Breast epithelium (tissue), 4 donors: ENCODE data around the gene EFCAB8. TPM values are rescaled to one million over a fixed set of nuclear protein-coding genes. Genes with fewer than 3 reads are reported as not detected.
A peak's percentile ranks its signal among the peaks of the same experiment; 100 is the strongest.

Experiments used
- DNase-seq, 2 donors: peaks; one replicate each; pipeline ENCODE4 v3.0.0-alpha.2; 2019; ENCODE audit warnings: low spot score in 2 of 2
- H3K27ac ChIP-seq, 2 donors: fragments of 200-600 bp; sonication (generic) in 1 of 2; one replicate each; pipeline ENCODE4 v1.5.1; 2016 to 2019; ENCODE audit warnings: mild to moderate bottlenecking in 1 of 2
- H3K27me3 ChIP-seq, 2 donors: fragments of 200-600 bp; sonication (generic) in 1 of 2; one replicate each; pipeline versions ENCODE4 v1.5.1 to v1.6.0; 2017 to 2019; ENCODE audit warnings: control low read depth in 1 of 2, mild to moderate bottlenecking in 1 of 2
- H3K36me3 ChIP-seq: fragments of 200-600 bp; one replicate; pipeline ENCODE4 v1.5.1; 2019
- H3K4me1 ChIP-seq, 2 donors: fragments of 200-600 bp; sonication (generic); one replicate each; pipeline ENCODE4 v1.5.1; 2016 to 2019; ENCODE audit warnings: control low read depth in 1 of 2
- H3K4me3 ChIP-seq, 3 donors: fragments of 200-600 bp; sonication (generic); 1 replicate in 2 of 3; 2 replicates in 1 of 3; pipeline ENCODE4 v1.5.1; 2016 to 2019; ENCODE audit warnings: mild to moderate bottlenecking in 3 of 3, moderate library complexity in 2 of 3
- H3K9me3 ChIP-seq, 2 donors: fragments of 200-600 bp; sonication (generic) in 1 of 2; one replicate each; pipeline ENCODE4 v1.5.1; 2016 to 2019; ENCODE audit warnings: control low read depth in 1 of 2
- CTCF ChIP-seq, 3 donors: fragments of 450-650 bp; IDR thresholded peaks; one replicate each; pipeline ENCODE4 v1.5.1; 2016 to 2017; ENCODE audit warnings: antibody characterized with exemption in 3 of 3, mild to moderate bottlenecking in 3 of 3, moderate library complexity in 3 of 3
- POLR2A ChIP-seq: fragments of 450-650 bp; IDR thresholded peaks from one replicate; pipeline ENCODE4 v1.6.1; 2016; ENCODE audit warnings: antibody characterized with exemption, mild to moderate bottlenecking, moderate library complexity
- POLR2AphosphoS5 ChIP-seq, 3 donors: sonication (generic); formaldehyde crosslinking; IDR thresholded peaks; one replicate each; pipeline ENCODE4 v1.6.1; 2017; ENCODE audit warnings: antibody characterized with exemption in 3 of 3
- intact Hi-C: fragments of 100-400 bp; cut with DNase I; formaldehyde crosslinking; loops from one replicate; pipeline ENCODE4 v1.15.1; 2023; ENCODE audit warnings: low total_unique reads
- total RNA-seq, 3 donors: library from RNA; depleted of rRNA; stranded (reverse); fragments of >200 nt; gene quantifications; one replicate each; pipeline ENCODE4 v1.1.0, GENCODE V29; 2016

Gene EFCAB8
- total RNA-seq, 3 donors from 2014 or later = 0.32 TPM; not detected in 2

DNA sequence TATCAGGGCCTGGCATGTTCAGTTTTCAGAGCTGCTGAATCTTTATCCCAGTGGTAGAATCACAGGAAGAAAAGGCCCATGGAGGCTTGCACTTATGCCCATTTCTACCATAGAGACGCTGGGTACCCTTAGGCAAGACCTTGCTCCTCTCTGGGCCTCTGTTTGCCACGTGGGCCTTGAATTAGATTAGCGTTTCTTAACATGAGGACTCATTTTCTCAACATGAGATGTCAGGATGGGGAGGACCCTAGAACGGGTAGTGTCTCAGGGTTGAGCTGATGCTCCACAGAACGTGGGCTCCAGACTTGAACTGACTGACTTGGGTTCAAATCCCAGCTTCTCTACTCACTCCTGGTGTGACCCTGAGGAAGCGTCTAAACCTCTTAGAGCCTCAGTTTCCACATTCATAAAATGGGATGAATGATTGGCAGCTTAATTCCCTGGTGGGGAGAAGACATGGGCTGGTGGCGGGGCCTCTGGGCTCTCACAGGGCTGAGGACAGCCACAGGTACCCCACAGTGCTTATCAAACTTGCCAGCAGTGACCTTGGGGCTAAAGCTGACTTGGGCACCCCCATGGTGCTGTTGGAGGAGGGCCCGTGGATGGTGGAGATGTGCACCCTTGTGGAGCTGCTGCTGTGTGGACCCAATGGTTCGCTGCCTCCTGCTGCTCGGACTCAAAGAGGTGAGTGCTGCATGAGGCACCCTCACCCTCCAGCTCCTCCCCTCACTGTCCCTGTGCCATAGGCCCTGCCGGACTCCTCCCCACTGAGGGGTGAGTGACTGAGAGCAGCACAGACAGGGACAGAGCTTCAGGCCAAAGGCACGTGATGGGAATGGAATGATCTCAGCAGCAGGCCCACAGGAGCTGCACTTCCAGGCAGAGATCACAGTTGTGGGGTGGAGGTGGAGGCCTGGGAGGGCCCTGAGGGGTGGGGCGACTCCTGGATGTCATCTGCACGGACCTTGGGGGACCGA, 117.3 kb downstream of the EFCAB8 start:
- H3K4me3 ChIP-seq = no peak overlapping the region
- H3K9me3 ChIP-seq = peaks cover 0 to 12% of the 10 kb centered on the region in 2 donors
- no peaks in the 10 kb centered on the region for H3K36me3 ChIP-seq
- H3K27ac ChIP-seq = no peak overlapping the region
- peak in 1 of 2 donors; percentile 67 for DNase-seq
- no peaks in the 10 kb centered on the region for H3K4me1 ChIP-seq
- intact Hi-C loops = no loop called here
- no peaks in the 10 kb centered on the region for H3K27me3 ChIP-seq
- TF ChIP-seq POLR2AphosphoS5 (IDR thresholded peaks at IDR 0.05) (no peak), CTCF (IDR thresholded peaks at IDR 0.05) (no peak), POLR2A (no peak)

- TF ChIP-seq POLR2AphosphoS5 (IDR thresholded peaks at IDR 0.05) (no peak), CTCF (IDR thresholded peaks at IDR 0.05) (no peak), POLR2A (no peak)
- Histone ChIP-seq H3K36me3 (no peaks in the 10 kb centered on the region), H3K27ac (no peak overlapping the region), H3K4me3 (no peak overlapping the region), H3K27me3 (no peaks in the 10 kb centered on the region), H3K9me3 (peaks cover 0 to 12% of the 10 kb centered on the region in 2 donors), H3K4me1 (no peaks in the 10 kb centered on the region)
- DNase-seq = peak in 1 of 2 donors; percentile 46
- intact Hi-C loops = no loop called here
These were observed 118.0 kb downstream of the EFCAB8 start for GRCh38 chr20:32976746-32977145.

DNA sequence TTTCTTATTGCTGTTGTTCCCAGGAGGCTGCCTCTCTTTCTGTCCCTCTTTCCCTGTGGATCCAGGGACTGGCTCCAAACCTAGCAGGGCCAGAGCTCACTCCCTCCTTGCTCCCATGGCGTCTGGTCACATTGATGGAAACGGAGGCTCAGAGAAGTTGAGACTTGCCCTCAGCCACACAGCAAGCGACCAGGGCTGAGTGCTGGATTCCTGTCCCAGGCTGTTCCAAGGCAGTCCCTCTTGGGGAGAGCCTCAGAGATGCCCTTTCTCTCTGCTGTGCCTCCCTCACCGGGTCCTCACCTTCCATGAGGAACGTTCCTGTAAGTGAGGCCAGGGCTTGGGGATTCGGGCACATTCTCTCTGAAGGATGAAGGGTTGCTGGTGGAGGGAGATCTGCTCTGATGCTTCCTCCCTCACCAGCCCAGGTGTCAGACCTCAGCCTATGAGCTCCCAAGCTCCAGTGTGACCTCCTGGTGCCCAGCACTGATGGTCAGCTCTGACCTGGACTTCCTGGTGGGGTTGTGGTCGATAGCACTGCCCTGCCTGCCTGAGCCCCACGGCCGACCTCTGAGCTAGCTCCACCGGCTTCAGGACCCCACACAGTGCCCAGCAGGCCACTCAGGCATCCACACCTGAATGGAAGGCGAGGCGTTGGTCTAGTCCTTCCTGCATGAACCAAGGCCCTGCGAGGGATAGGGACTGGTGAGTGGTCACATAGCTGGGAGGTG, 118.7 kb downstream of the EFCAB8 start:
- no peak overlapping the region for H3K27ac ChIP-seq
- intact Hi-C loops = no loop called here
- DNase-seq = peak in 1 of 2 donors; percentile 46
- no peaks in the 10 kb centered on the region for H3K36me3 ChIP-seq
- H3K4me1 ChIP-seq = no peaks in the 10 kb centered on the region
- H3K27me3 ChIP-seq = no peaks in the 10 kb centered on the region
- H3K4me3 ChIP-seq = no peak overlapping the region
- peaks cover 0 to 12% of the 10 kb centered on the region in 2 donors for H3K9me3 ChIP-seq
- TF ChIP-seq POLR2AphosphoS5 (IDR thresholded peaks at IDR 0.05) (no peak), CTCF (IDR thresholded peaks at IDR 0.05) (no peak), POLR2A (no peak)

GRCh38 chr20:32978009-32978335, 119.2 kb downstream of the EFCAB8 start:
- Histone ChIP-seq H3K27ac (no peak overlapping the region), H3K27me3 (no peaks in the 10 kb centered on the region), H3K36me3 (no peaks in the 10 kb centered on the region), H3K4me1 (no peaks in the 10 kb centered on the region), H3K9me3 (peaks cover 0 to 12% of the 10 kb centered on the region in 2 donors), H3K4me3 (no peak overlapping the region)
- no peak for DNase-seq
- TF ChIP-seq CTCF (IDR thresholded peaks at IDR 0.05) = no peak
- no peak for TF ChIP-seq POLR2A
- TF ChIP-seq POLR2AphosphoS5 (IDR thresholded peaks at IDR 0.05) = no peak
- intact Hi-C loops = no loop called here
